Esophagus muscularis mucosa (tissue), 4 donors: ENCODE measurements around the gene KDM1A. TPM values are rescaled to one million over a fixed set of nuclear protein-coding genes. Genes with fewer than 3 reads are reported as not detected.
"Not testable (repeated sequence)": the region's sequence is repeated elsewhere in the genome, so short reads cannot be mapped to it uniquely, and the experiment has no call there.

ENCODE experiments used
- DNase-seq: peaks from one replicate; pipeline ENCODE4 v3.0.0-alpha.2; 2017; ENCODE audit errors: extremely low spot score
- H3K27ac ChIP-seq, 4 donors: fragments of 200-600 bp; sonication (generic); replicated peaks in 1 of 4; 1 replicate in 3 of 4; 2 replicates in 1 of 4; pipeline ENCODE4 v1.5.1; 2016 to 2019; ENCODE audit warnings: mild to moderate bottlenecking in 1 of 4
- H3K27me3 ChIP-seq, 4 donors: fragments of 200-600 bp; sonication (generic); one replicate each; pipeline versions ENCODE4 v1.5.1 to v1.6.0; 2016 to 2019
- H3K36me3 ChIP-seq, 4 donors: fragments of 200-600 bp; sonication (generic); one replicate each; pipeline ENCODE4 v1.5.1; 2016 to 2019
- H3K4me1 ChIP-seq, 4 donors: fragments of 200-600 bp; sonication (generic); one replicate each; pipeline ENCODE4 v1.5.1; 2016 to 2019
- H3K4me3 ChIP-seq, 4 donors: fragments of 200-600 bp; sonication (generic); 1 replicate in 2 of 4; 2 replicates in 2 of 4; pipeline ENCODE4 v1.5.1; 2016 to 2019; ENCODE audit warnings: mild to moderate bottlenecking in 4 of 4, moderate library complexity in 1 of 4
- H3K9me3 ChIP-seq, 4 donors: fragments of 200-600 bp; sonication (generic); 1 replicate in 3 of 4; 2 replicates in 1 of 4; pipeline ENCODE4 v1.5.1; 2016 to 2019
- CTCF ChIP-seq, 3 experiments: fragments of 200-600 bp in 2 of 3; fragments of 450-650 bp in 1 of 3; sonication (generic) in 2 of 3; IDR thresholded peaks; one replicate each; pipeline ENCODE4 v1.5.1; 2017 to 2019; ENCODE audit warnings: antibody characterized with exemption in 3 of 3, mild to moderate bottlenecking in 2 of 3, moderate library complexity in 1 of 3
- EP300 ChIP-seq: sonication (generic); formaldehyde crosslinking; IDR thresholded peaks from one replicate; pipeline ENCODE4 v1.6.1; 2017; ENCODE audit warnings: antibody characterized with exemption
- POLR2A ChIP-seq: fragments of 450-650 bp; IDR thresholded peaks from one replicate; pipeline ENCODE4 v1.6.1; 2017; ENCODE audit warnings: antibody characterized with exemption, moderate library complexity, mild to moderate bottlenecking, low read depth
- POLR2AphosphoS5 ChIP-seq, 2 donors: sonication (generic); formaldehyde crosslinking; IDR thresholded peaks; one replicate each; pipeline ENCODE4 v1.6.1; 2017; ENCODE audit warnings: antibody characterized with exemption in 2 of 2
- WGBS: methylation state at CpG from one replicate; pipeline ENCODE4 v1.1.5; 2018; 5-methylcytosine and 5-hydroxymethylcytosine counted together
- intact Hi-C: fragments of 100-400 bp; cut with DNase I; formaldehyde crosslinking; loops from one replicate; pipeline ENCODE4 v1.15.1; 2023
- total RNA-seq, 4 donors: library from RNA; depleted of rRNA; stranded (reverse); fragments of >200 nt; gene quantifications; one replicate each; pipeline versions ENCODE4 v1.1.0 to v1.2.1, GENCODE V29; 2016

Gene KDM1A
- total RNA-seq, 4 donors from 2014 or later: 39.0 to 70.2 (median 51.1) TPM

- H3K4me3 ChIP-seq: no peak overlapping the region
- no peak for DNase-seq
- intact Hi-C loops: no loop called here
- WGBS: 93% methylated on average over 3 of the region's 3 CpGs
- TF ChIP-seq POLR2A (no peak), EP300 (no peak), CTCF (IDR thresholded peaks at IDR 0.05) (no peak), POLR2AphosphoS5 (IDR thresholded peaks at IDR 0.05) (no peak)
- no peaks in the 10 kb centered on the region for H3K9me3 ChIP-seq
- peaks cover 0 to 3% (median 0%) of the 10 kb centered on the region in 4 donors for H3K4me1 ChIP-seq
- no peaks in the 10 kb centered on the region for H3K36me3 ChIP-seq
- no peak overlapping the region for H3K27ac ChIP-seq
- H3K27me3 ChIP-seq: peaks cover 0 to 47% (median 0%) of the 10 kb centered on the region in 4 donors
Observed at GRCh38 chr1:22975694-22976093, 43.6 kb upstream of the KDM1A start.

- H3K36me3 ChIP-seq: no peaks in the 10 kb centered on the region
- no peak overlapping the region for H3K27ac ChIP-seq
- 70% methylated on average over 2 of the region's 4 CpGs for WGBS
- intact Hi-C loops: no loop called here
- no peak overlapping the region for H3K4me3 ChIP-seq
- no peak for TF ChIP-seq CTCF (IDR thresholded peaks at IDR 0.05)
- TF ChIP-seq POLR2A: no peak
- no peak for TF ChIP-seq EP300
- TF ChIP-seq POLR2AphosphoS5 (IDR thresholded peaks at IDR 0.05): no peak
- H3K4me1 ChIP-seq: peaks cover 0 to 3% (median 0%) of the 10 kb centered on the region in 4 donors
- no peaks in the 10 kb centered on the region for H3K9me3 ChIP-seq
- peaks cover 0 to 44% (median 0%) of the 10 kb centered on the region in 4 donors for H3K27me3 ChIP-seq
- no peak for DNase-seq
Observed at GRCh38 chr1:22976127-22976460, 43.2 kb upstream of the KDM1A start.

GRCh38 chr1:22976461-22977243 lies 42.6 kb upstream of the KDM1A start:
- peak; percentile 39 to 59 (median 48) for TF ChIP-seq CTCF (IDR thresholded peaks at IDR 0.05)
- no peak for TF ChIP-seq POLR2AphosphoS5 (IDR thresholded peaks at IDR 0.05)
- 44% methylated on average over 7 of the region's 9 CpGs for WGBS
- Histone ChIP-seq H3K4me3 (no peak overlapping the region), H3K27ac (no peak overlapping the region), H3K36me3 (no peaks in the 10 kb centered on the region), H3K4me1 (peaks cover 0 to 3% (median 0%) of the 10 kb centered on the region in 4 donors), H3K27me3 (peaks cover 0 to 39% (median 0%) of the 10 kb centered on the region in 4 donors), H3K9me3 (no peaks in the 10 kb centered on the region)
- no peak for DNase-seq
- intact Hi-C loops: no loop called here

GRCh38 chr1:22978299-22978698 lies 41.0 kb upstream of the KDM1A start:
- intact Hi-C loops: no loop called here
- Histone ChIP-seq H3K36me3 (no peaks in the 10 kb centered on the region), H3K4me1 (peaks cover 0 to 3% (median 0%) of the 10 kb centered on the region in 4 donors), H3K4me3 (no peak overlapping the region), H3K27ac (no peak overlapping the region), H3K27me3 (peaks cover 0 to 24% (median 0%) of the 10 kb centered on the region in 4 donors), H3K9me3 (no peaks in the 10 kb centered on the region)
- 98% methylated on average over 3 of the region's 3 CpGs for WGBS
- TF ChIP-seq POLR2AphosphoS5 (IDR thresholded peaks at IDR 0.05) (no peak), POLR2A (no peak), EP300 (no peak), CTCF (IDR thresholded peaks at IDR 0.05) (no peak)
- no peak for DNase-seq

GRCh38 chr1:22980471-22980790 lies 38.8 kb upstream of the KDM1A start:
- DNase-seq, H3K4me3 ChIP-seq, H3K9me3 ChIP-seq, intact Hi-C loops, H3K36me3 ChIP-seq, H3K4me1 ChIP-seq, H3K27me3 ChIP-seq, H3K27ac ChIP-seq: not testable (repeated sequence)
- 82% methylated on average over 3 of the region's 3 CpGs for WGBS
